Prostate gland (tissue), 2 donors: ENCODE data around the gene KRTAP29-1. TPM values are rescaled to one million over a fixed set of nuclear protein-coding genes. Genes with fewer than 3 reads are reported as not detected.
"Not testable (repeated sequence)": the region's sequence is repeated elsewhere in the genome, so short reads cannot be mapped to it uniquely, and the experiment has no call there.

ENCODE experiments used
- DNase-seq: peaks from one replicate; pipeline ENCODE4 v3.0.0-alpha.2; 2019; ENCODE audit warnings: low spot score
- H3K27ac ChIP-seq, 2 donors: fragments of 200-600 bp; sonication (generic); 2 replicates each; pipeline ENCODE4 v1.5.1; 2017 to 2019
- H3K27me3 ChIP-seq: fragments of 200-600 bp; sonication (generic); replicated peaks from 2 replicates; pipeline ENCODE4 v1.5.1; 2019; ENCODE audit not compliant: insufficient read depth
- H3K36me3 ChIP-seq, 2 donors: fragments of 200-600 bp; sonication (generic); 1 replicate in 1 of 2; 2 replicates in 1 of 2; pipeline versions ENCODE4 v1.5.1 to v1.8.1; 2017 to 2019
- H3K4me1 ChIP-seq: fragments of 200-600 bp; sonication (generic); replicated peaks from 2 replicates; pipeline ENCODE4 v1.5.1; 2019
- H3K4me3 ChIP-seq, 2 donors: fragments of 200-600 bp; sonication (generic); 2 replicates each; pipeline ENCODE4 v1.5.1; 2017 to 2019
- H3K9me3 ChIP-seq: fragments of 200-600 bp; sonication (generic); 2 replicates; pipeline ENCODE4 v1.5.1; 2017
- POLR2A ChIP-seq: fragments of 450-650 bp; IDR thresholded peaks from one replicate; pipeline ENCODE4 v1.6.1; 2016; ENCODE audit warnings: antibody characterized with exemption, mild to moderate bottlenecking
- POLR2AphosphoS5 ChIP-seq: sonication (generic); formaldehyde crosslinking; IDR thresholded peaks from one replicate; pipeline ENCODE4 v1.6.1; 2017; ENCODE audit warnings: antibody characterized with exemption
- WGBS: methylation state at CpG from one replicate; pipeline ENCODE4 v1.1.5; 2018; 5-methylcytosine and 5-hydroxymethylcytosine counted together
- intact Hi-C: fragments of 100-400 bp; cut with DNase I; formaldehyde crosslinking; loops from one replicate; pipeline ENCODE4 v1.14.2; 2022
- small RNA-seq, 2 donors: library from RNA; depleted of rRNA; stranded (forward); fragments of <200 nt; gene quantifications; one replicate each; pipeline ENCODE3, GENCODE V24; 2016
- total RNA-seq, 2 donors: library from RNA; depleted of rRNA; stranded (reverse); fragments of >200 nt; gene quantifications; one replicate each; pipeline ENCODE4 v1.1.0, GENCODE V29; 2016
- TF ChIP-seq, protein P1 (sequence below), 4 experiments: fragments of 200-600 bp in 2 of 4; fragments of 450-650 bp in 2 of 4; sonication (generic) in 2 of 4; IDR thresholded peaks; 1 replicate in 3 of 4; 2 replicates in 1 of 4; pipeline ENCODE4 v1.5.1; 2016 to 2019; ENCODE audit warnings: antibody characterized with exemption in 4 of 4, mild to moderate bottlenecking in 2 of 4, moderate library complexity in 2 of 4

KRTAP29-1 gene
- total RNA-seq, 2 donors from 2014 or later = not detected

- WGBS = 88% methylated on average over 1 of the region's 1 CpG
- Histone ChIP-seq H3K27ac (no peak overlapping the region), H3K9me3 (no peaks in the 10 kb centered on the region), H3K4me3 (no peak overlapping the region), H3K27me3 (no peaks in the 10 kb centered on the region), H3K36me3 (no peaks in the 10 kb centered on the region), H3K4me1 (no peaks in the 10 kb centered on the region)
- TF ChIP-seq, protein P1, sequence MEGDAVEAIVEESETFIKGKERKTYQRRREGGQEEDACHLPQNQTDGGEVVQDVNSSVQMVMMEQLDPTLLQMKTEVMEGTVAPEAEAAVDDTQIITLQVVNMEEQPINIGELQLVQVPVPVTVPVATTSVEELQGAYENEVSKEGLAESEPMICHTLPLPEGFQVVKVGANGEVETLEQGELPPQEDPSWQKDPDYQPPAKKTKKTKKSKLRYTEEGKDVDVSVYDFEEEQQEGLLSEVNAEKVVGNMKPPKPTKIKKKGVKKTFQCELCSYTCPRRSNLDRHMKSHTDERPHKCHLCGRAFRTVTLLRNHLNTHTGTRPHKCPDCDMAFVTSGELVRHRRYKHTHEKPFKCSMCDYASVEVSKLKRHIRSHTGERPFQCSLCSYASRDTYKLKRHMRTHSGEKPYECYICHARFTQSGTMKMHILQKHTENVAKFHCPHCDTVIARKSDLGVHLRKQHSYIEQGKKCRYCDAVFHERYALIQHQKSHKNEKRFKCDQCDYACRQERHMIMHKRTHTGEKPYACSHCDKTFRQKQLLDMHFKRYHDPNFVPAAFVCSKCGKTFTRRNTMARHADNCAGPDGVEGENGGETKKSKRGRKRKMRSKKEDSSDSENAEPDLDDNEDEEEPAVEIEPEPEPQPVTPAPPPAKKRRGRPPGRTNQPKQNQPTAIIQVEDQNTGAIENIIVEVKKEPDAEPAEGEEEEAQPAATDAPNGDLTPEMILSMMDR (IDR thresholded peaks at IDR 0.05) = no peak
- no peak for TF ChIP-seq POLR2A
- TF ChIP-seq POLR2AphosphoS5 = no peak
- no peak for DNase-seq
- intact Hi-C loops = no loop called here
These were observed 46.4 kb downstream of the KRTAP29-1 start for GRCh38 chr17:41256291-41256685.

DNA sequence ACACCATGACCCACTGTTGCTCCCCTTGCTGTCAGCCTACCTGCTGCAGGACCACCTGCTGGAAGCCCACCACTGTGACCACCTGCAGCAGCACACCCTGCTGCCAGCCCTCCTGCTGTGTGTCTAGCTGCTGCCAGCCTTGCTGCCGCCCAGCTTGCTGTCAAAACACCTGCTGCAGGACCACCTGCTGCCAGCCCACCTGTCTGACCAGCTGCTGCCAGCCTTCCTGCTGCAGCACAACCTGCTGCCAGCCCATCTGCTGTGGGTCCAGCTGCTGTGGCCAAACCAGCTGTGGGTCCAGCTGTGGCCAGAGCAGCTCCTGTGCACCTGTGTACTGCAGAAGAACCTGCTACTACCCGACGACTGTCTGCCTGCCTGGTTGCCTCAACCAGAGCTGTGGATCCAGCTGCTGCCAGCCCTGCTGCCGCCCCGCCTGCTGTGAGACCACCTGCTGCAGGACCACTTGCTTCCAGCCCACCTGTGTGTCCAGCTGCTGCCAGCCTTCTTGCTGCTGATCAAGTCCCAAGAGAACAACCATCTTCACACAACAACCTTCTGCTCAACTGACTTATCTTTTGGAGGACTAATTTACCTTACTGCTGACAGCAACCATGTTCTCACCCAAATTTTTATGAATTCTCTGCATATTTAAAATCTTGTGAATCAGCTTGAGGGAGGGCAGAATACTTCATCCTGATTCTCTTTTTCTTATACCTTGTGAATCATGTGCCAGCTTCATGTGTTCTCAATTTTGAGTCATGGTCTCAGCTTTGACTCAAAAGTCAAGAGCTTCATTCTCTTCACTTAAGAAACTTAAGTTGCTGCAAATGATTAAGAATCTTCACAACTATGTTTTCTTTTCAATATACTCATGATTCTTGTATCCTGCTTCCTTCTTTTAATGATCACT, 47.0 kb downstream of the KRTAP29-1 start, which contains the start of gene KRTAP9-9:
TSS of gene KRTAP9-9 (plus strand) at position 4 of the 910 bp plus-strand sequence.
- DNase-seq, H3K27ac ChIP-seq, H3K27me3 ChIP-seq, H3K9me3 ChIP-seq, H3K4me3 ChIP-seq, intact Hi-C loops, H3K36me3 ChIP-seq, H3K4me1 ChIP-seq: not testable (repeated sequence)
- WGBS = 88% methylated on average over 4 of the region's 5 CpGs

DNA sequence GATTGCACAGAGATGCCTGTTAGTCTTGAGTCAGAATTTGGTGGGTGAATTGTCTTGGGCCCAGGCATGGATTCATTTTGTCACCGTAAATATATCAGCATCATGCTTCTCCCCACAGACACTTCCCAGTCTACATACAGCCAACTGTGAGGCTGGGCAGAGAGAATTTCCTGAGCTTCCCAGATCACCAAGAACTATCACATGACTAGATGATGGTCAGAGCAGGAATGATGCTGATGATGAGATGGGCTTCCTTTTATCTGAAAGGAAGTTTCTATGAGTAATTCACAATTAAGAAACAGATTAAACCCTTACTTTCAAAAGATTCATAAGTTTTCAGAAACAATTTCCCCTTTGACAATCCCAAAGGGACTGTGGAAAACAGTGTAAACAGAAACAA, 47.8 kb downstream of the KRTAP29-1 start:
- DNase-seq = no peak
- H3K27ac ChIP-seq = no peak overlapping the region
- H3K27me3 ChIP-seq = no peaks in the 10 kb centered on the region
- H3K4me1 ChIP-seq = no peaks in the 10 kb centered on the region
- H3K4me3 ChIP-seq = no peak overlapping the region
- WGBS = 0% methylated on average over 1 of the region's 1 CpG
- H3K36me3 ChIP-seq = no peaks in the 10 kb centered on the region
- no peak for TF ChIP-seq POLR2AphosphoS5
- no peak for TF ChIP-seq POLR2A
- TF ChIP-seq, protein P1 (IDR thresholded peaks at IDR 0.05) = no peak
- intact Hi-C loops = no loop called here
- no peaks in the 10 kb centered on the region for H3K9me3 ChIP-seq

Small RNA genes lying within 50 kb of the gene (small RNA-seq; reads per million reads assigned to genes)
- 0 reads per million in 2 donors for gene KRTAP9-10P

Other genes with a start within 250 kb of the KRTAP29-1 start
- not detected for gene KRTAP2-2, start 247.6 kb downstream of the KRTAP29-1 start, total RNA-seq
- not detected for gene KRTAP2-3, start 242.7 kb downstream of the KRTAP29-1 start, total RNA-seq
- gene KRTAP2-4, start 237.0 kb downstream of the KRTAP29-1 start, total RNA-seq = not detected
- gene KRTAP4-7, start 218.7 kb downstream of the KRTAP29-1 start, total RNA-seq = not detected
- gene KRTAP4-8, start 204.7 kb downstream of the KRTAP29-1 start, total RNA-seq = not detected
- gene KRTAP4-16, start 200.6 kb downstream of the KRTAP29-1 start, total RNA-seq = not detected
- not detected for gene KRTAP4-9, start 197.5 kb downstream of the KRTAP29-1 start, total RNA-seq
- not detected for gene KRTAP4-11, start 184.5 kb downstream of the KRTAP29-1 start, total RNA-seq
- gene KRTAP4-12, start 178.7 kb downstream of the KRTAP29-1 start, total RNA-seq = not detected
- gene KRTAP4-6, start 162.3 kb downstream of the KRTAP29-1 start, total RNA-seq = not detected
- not detected for gene KRTAP4-5, start 153.0 kb downstream of the KRTAP29-1 start, total RNA-seq
- not detected for gene KRTAP4-4, start 142.1 kb downstream of the KRTAP29-1 start, total RNA-seq
- gene KRTAP4-3, start 134.6 kb downstream of the KRTAP29-1 start, total RNA-seq = not detected
- not detected for gene KRTAP4-2, start 124.6 kb downstream of the KRTAP29-1 start, total RNA-seq
- not detected for gene KRTAP4-1, start 117.9 kb downstream of the KRTAP29-1 start, total RNA-seq
- not detected for gene KRTAP9-1, start 113.0 kb downstream of the KRTAP29-1 start, total RNA-seq
- not detected for gene KRTAP9-2, start 76.2 kb downstream of the KRTAP29-1 start, total RNA-seq
- gene KRTAP9-3, start 70.4 kb downstream of the KRTAP29-1 start, total RNA-seq = not detected
- gene KRTAP9-8, start 64.9 kb downstream of the KRTAP29-1 start, total RNA-seq = not detected
- not detected for gene KRTAP9-4, start 53.2 kb downstream of the KRTAP29-1 start, total RNA-seq
- gene KRTAP9-9, start 47.5 kb downstream of the KRTAP29-1 start, total RNA-seq = not detected
- not detected for gene KRTAP9-6, start 37.5 kb downstream of the KRTAP29-1 start, total RNA-seq
- gene KRTAP9-7, start 27.2 kb downstream of the KRTAP29-1 start, total RNA-seq = not detected
- not detected for gene KRTAP16-1, start 6.5 kb upstream of the KRTAP29-1 start, total RNA-seq
- gene KRTAP17-1, start 12.9 kb upstream of the KRTAP29-1 start, total RNA-seq = not detected
- gene KRT33A, start 48.0 kb upstream of the KRTAP29-1 start, total RNA-seq = not detected
- gene KRT33B, start 67.0 kb upstream of the KRTAP29-1 start, total RNA-seq = not detected
- 1 to 10 TPM in 1 of 2 donors, not detected in 1; 1.5 TPM for gene KRT34, start 79.5 kb upstream of the KRTAP29-1 start, total RNA-seq
- not detected for gene KRT31, start 94.8 kb upstream of the KRTAP29-1 start, total RNA-seq
- gene KRT37, start 121.7 kb upstream of the KRTAP29-1 start, total RNA-seq = not detected
- gene KRT38, start 138.1 kb upstream of the KRTAP29-1 start, total RNA-seq = not detected
- gene KRT32, start 164.5 kb upstream of the KRTAP29-1 start, total RNA-seq = not detected
- not detected for gene KRT35, start 178.3 kb upstream of the KRTAP29-1 start, total RNA-seq
- gene KRT36, start 187.1 kb upstream of the KRTAP29-1 start, total RNA-seq = not detected
- gene KRT13, start 202.8 kb upstream of the KRTAP29-1 start, total RNA-seq = 10 to 100 TPM; 38.4 to 62.7 TPM
- gene KRT15, start 216.0 kb upstream of the KRTAP29-1 start, total RNA-seq = 1,000 to 10,000 TPM in 1 of 2 donors, 100 to 1,000 TPM in 1; 138 to 1,038 TPM
- gene KRT19, start 225.5 kb upstream of the KRTAP29-1 start, total RNA-seq = 100 to 1,000 TPM; 351 to 398 TPM